HCT116 (cell line): ENCODE results near the gene C19orf25. TPM values are rescaled to one million over a fixed set of nuclear protein-coding genes. Genes with fewer than 3 reads are reported as not detected.

Experiments
- ATAC-seq: fragments of 200-7000 bp; cut with Tn5 transposase; 2 replicates; pipeline ENCODE4 v1.9.1; 2020; ENCODE audit warnings: mild to moderate bottlenecking, moderate library complexity
- BruUV-seq: library from RNA; stranded (reverse); fragments of 400-500 nt; replicated peaks from 2 replicates; lab custom pipeline; 2021; lab: Mats Ljungman, UMichigan
- CTCF ChIA-PET: fragments of 300-600 bp; sonication (Branson Sonifier 250); formaldehyde crosslinking; loops from one replicate; lab custom pipeline; 2021; ENCODE audit warnings: antibody characterized with exemption; lab: Charles Lee
- POLR2A ChIA-PET: fragments of 300-600, 350-600 bp; sonication (Branson Sonifier 250); formaldehyde crosslinking; loops from one replicate; lab custom pipeline; 2021; ENCODE audit warnings: antibody characterized with exemption; lab: Charles Lee
- RAD21 ChIA-PET, 2 experiments: fragments of 300-600 bp; sonication (Branson Sonifier 250); formaldehyde crosslinking; loops; one replicate each; lab custom pipeline; 2023; ENCODE audit warnings: low total read pairs in 2 of 2; ENCODE audit not compliant: uncharacterized antibody in 2 of 2, unreplicated experiment in 2 of 2, low non-redundant PET in 1 of 2; lab: Charles Lee
- DNase-seq: peaks from one replicate; pipeline ENCODE4 v3.0.0-alpha.2; 2010; ENCODE audit warnings: low read depth, low spot score
- H2AFZ ChIP-seq: fragments of 200-600 bp; shearing (Covaris generic), sonication (generic); 2 replicates; pipeline ENCODE4 v1.6.1; 2017; ENCODE audit warnings: low read depth, mixed run types, mixed read lengths, antibody characterized with exemption, low read length; ENCODE audit not compliant: poor library complexity, severe bottlenecking
- H3K27ac ChIP-seq: 2 replicates; pipeline ENCODE4 v1.5.1; 2012; ENCODE audit warnings: low read depth, low read length
- H3K27me3 ChIP-seq: fragments of 200-600 bp; sonication (generic); 2 replicates; pipeline ENCODE4 v1.6.1; 2016; ENCODE audit warnings: mixed run types, low read length, mixed read lengths; ENCODE audit not compliant: insufficient read depth
- H3K36me3 ChIP-seq, 2 experiments: fragments of 200-500 bp in 1 of 2; fragments of 200-600 bp in 1 of 2; sonication (Bioruptor generic) in 1 of 2; sonication (generic) in 1 of 2; 2 replicates each; pipeline versions ENCODE4 v1.5.1 to v1.6.1; 2014 to 2016; ENCODE audit warnings: low read length in 2 of 2, inconsistent platforms in 1 of 2, mixed read lengths in 1 of 2, mixed run types in 1 of 2; ENCODE audit not compliant: insufficient read depth in 2 of 2, control insufficient read depth in 1 of 2
- H3K4me1 ChIP-seq, 2 experiments: fragments of 200-600 bp in 1 of 2; sonication (generic) in 1 of 2; 2 replicates each; pipeline versions ENCODE4 v1.5.1 to v1.6.1; 2012 to 2017; ENCODE audit warnings: low read length in 2 of 2, inconsistent platforms in 1 of 2, mild to moderate bottlenecking in 1 of 2, mixed read lengths in 1 of 2, mixed run types in 1 of 2, moderate library complexity in 1 of 2; ENCODE audit not compliant: insufficient read depth in 2 of 2, control insufficient read depth in 1 of 2
- H3K4me2 ChIP-seq: fragments of 200-600 bp; sonication (generic); 2 replicates; pipeline ENCODE4 v1.6.1; 2017; ENCODE audit warnings: mixed run types, low read length, mixed read lengths
- H3K4me3 ChIP-seq, 2 experiments: fragments of 200-600 bp in 1 of 2; sonication (generic) in 1 of 2; replicated peaks in 1 of 2; 2 replicates each; pipeline ENCODE4 v1.5.1; 2011 to 2016; ENCODE audit warnings: low read length in 2 of 2, control low read depth in 1 of 2, low read depth in 1 of 2, mild to moderate bottlenecking in 1 of 2, mixed read lengths in 1 of 2, mixed run types in 1 of 2
- H3K79me2 ChIP-seq: fragments of 200-600 bp; sonication (generic); 2 replicates; pipeline ENCODE4 v1.6.1; 2017; ENCODE audit warnings: mild to moderate bottlenecking, mixed run types, low read length, moderate library complexity, mixed read lengths; ENCODE audit not compliant: insufficient read depth
- H3K9ac ChIP-seq: fragments of 200-600 bp; sonication (generic); 2 replicates; pipeline ENCODE4 v1.6.1; 2016; ENCODE audit warnings: low read length, mixed read lengths
- H3K9me2 ChIP-seq: fragments of 200-600 bp; sonication (generic), shearing (Covaris generic); 2 replicates; pipeline ENCODE4 v1.6.1; 2017; ENCODE audit warnings: mixed run types, mild to moderate bottlenecking, moderate library complexity; ENCODE audit not compliant: insufficient read depth
- H3K9me3 ChIP-seq, 2 experiments: fragments of 200-500 bp in 1 of 2; fragments of 200-600 bp in 1 of 2; sonication (Bioruptor generic) in 1 of 2; sonication (generic) in 1 of 2; 2 replicates each; pipeline ENCODE4 v1.6.1; 2014 to 2017; ENCODE audit warnings: low read length in 2 of 2, mixed read lengths in 2 of 2, inconsistent platforms in 1 of 2, low read depth in 1 of 2, mild to moderate bottlenecking in 1 of 2, mixed run types in 1 of 2, moderate library complexity in 1 of 2; ENCODE audit not compliant: control insufficient read depth in 1 of 2, insufficient read depth in 1 of 2
- H4K20me1 ChIP-seq: fragments of 200-600 bp; sonication (generic), shearing (Covaris generic); 2 replicates; pipeline ENCODE4 v1.6.1; 2017; ENCODE audit warnings: mixed run types, mild to moderate bottlenecking, moderate library complexity; ENCODE audit not compliant: insufficient read depth
- ATF3 ChIP-seq: IDR thresholded peaks from 2 replicates; pipeline ENCODE4 v1.6.1; 2012
- CBX3 ChIP-seq: IDR thresholded peaks from 2 replicates; pipeline ENCODE4 v1.6.1; 2012; ENCODE audit warnings: low read depth
- EGR1 ChIP-seq: IDR thresholded peaks from 2 replicates; pipeline ENCODE4 v1.6.1; 2012; ENCODE audit warnings: low read depth
- EZH2 ChIP-seq: fragments of 200-600 bp; sonication (generic); IDR thresholded peaks from 2 replicates; pipeline ENCODE4 v1.6.1; 2017; ENCODE audit warnings: antibody characterized with exemption, mixed run types
- FOSL1 ChIP-seq: IDR thresholded peaks from 2 replicates; pipeline ENCODE4 v1.6.1; 2012; ENCODE audit warnings: low read depth
- JUND ChIP-seq: IDR thresholded peaks from 2 replicates; pipeline ENCODE4 v1.6.1; 2012
- POLR2A ChIP-seq: IDR thresholded peaks from 2 replicates; pipeline ENCODE4 v1.7.0; 2011; ENCODE audit warnings: borderline replicate concordance; ENCODE audit not compliant: insufficient read depth, insufficient read length; ENCODE audit errors: extremely low read depth
- POLR2AphosphoS5 ChIP-seq: IDR thresholded peaks from 2 replicates; pipeline ENCODE4 v1.6.1; 2011; ENCODE audit warnings: mild to moderate bottlenecking, low read depth, low read length, moderate library complexity
- RAD21 ChIP-seq: IDR thresholded peaks from 2 replicates; pipeline ENCODE4 v1.6.1; 2012; ENCODE audit warnings: low read depth, mild to moderate bottlenecking
- SIN3A ChIP-seq: IDR thresholded peaks from 2 replicates; pipeline ENCODE4 v1.6.1; 2012; ENCODE audit warnings: low read depth
- SP1 ChIP-seq: IDR thresholded peaks from 2 replicates; pipeline ENCODE4 v1.6.1; 2012; ENCODE audit warnings: low read depth
- TCF7L2 ChIP-seq: IDR thresholded peaks from 2 replicates; pipeline ENCODE4 v1.7.0; 2011; ENCODE audit warnings: borderline replicate concordance, inconsistent platforms; ENCODE audit not compliant: insufficient read depth, insufficient read length; ENCODE audit errors: extremely low read depth
- ZBTB33 ChIP-seq: IDR thresholded peaks from 2 replicates; pipeline ENCODE4 v1.6.1; 2011; ENCODE audit warnings: mild to moderate bottlenecking, low read length, moderate library complexity; ENCODE audit not compliant: insufficient replicate concordance; ENCODE audit errors: extremely low read depth
- ZFX ChIP-seq: fragments of 450-650 bp; IDR thresholded peaks from 2 replicates; pipeline ENCODE4 v1.6.1; 2017
- ZNF274 ChIP-seq: fragments of 200-500 bp; sonication (Bioruptor generic); IDR thresholded peaks from 2 replicates; pipeline ENCODE4 v1.6.1; 2014; ENCODE audit warnings: mild to moderate bottlenecking, low read depth, low read length, inconsistent platforms
- intact Hi-C: fragments of 100-400 bp; cut with micrococcal nuclease; formaldehyde crosslinking; loops from 2 replicates; pipeline ENCODE4 v1.10.0; 2022
- total RNA-seq: library from RNA; stranded (reverse); gene quantifications from one replicate; pipeline ENCODE4 v1.2.1, GENCODE V29; 2021; ENCODE audit not compliant: unreplicated experiment
- TF ChIP-seq, protein P1 (sequence below): IDR thresholded peaks from 2 replicates; pipeline ENCODE4 v1.6.1; 2012
- TF ChIP-seq, protein P2 (sequence below): IDR thresholded peaks from 2 replicates; pipeline ENCODE4 v1.6.1; 2012; ENCODE audit warnings: low read depth

Gene C19orf25
- total RNA-seq, 1 experiment from 2014 or later = 48.8 TPM

DNA sequence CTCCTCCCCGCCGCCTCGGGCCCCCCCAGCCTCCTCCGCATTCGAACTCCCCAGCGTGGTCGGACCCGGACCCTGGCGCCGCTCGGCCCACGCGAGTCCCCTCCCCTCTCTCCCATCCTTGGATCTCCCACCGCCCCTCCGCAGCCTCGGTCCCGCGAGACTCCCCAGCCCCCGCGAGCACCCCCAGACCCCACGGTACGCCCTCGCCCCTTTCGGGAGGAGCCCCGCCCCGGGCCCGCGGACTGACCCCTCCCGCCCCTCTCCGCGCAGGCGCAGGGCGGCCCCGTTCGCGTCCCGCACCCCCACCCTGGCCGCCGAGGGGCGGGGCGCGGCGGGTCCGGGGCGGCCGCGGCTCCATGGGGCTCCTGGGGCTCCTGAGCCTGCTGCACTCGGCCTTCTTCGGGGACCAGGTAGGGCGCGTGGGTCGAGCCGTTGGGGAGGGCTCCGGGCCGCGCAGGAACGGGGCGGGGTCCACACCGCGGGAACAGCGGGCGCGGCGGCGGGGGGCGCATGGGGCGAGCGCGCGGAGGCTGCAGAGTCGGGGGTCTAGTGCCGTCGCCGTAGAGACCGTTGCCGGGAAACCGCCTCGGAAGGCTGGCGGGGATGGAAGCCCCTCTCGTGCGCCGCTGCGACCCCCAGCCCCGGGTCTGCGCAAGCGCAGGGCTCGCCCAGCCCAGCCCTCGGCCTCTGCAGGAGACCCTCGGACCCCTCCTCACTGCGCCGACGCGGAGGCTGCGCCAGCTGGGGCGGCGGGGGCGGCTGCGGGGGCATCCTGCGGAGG, 32.9 kb downstream of the C19orf25 start:
- Histone ChIP-seq H3K9me2 (no peaks in the 10 kb centered on the region), H3K79me2 (peaks cover 15% of the 10 kb centered on the region), H3K4me1 (peaks cover 37 to 58% of the 10 kb centered on the region in 2 experiments), H3K4me2 (peak overlapping the region; percentile 99), H3K27ac (peak overlapping the region; percentile 22; the same call in 1 of the 2 replicates), H3K27me3 (no peaks in the 10 kb centered on the region; the same call in 1 of the 2 replicates), H4K20me1 (peaks cover 15% of the 10 kb centered on the region; the same call in 1 of the 2 replicates), H3K4me3 (peak overlapping the region; percentile 48 to 62), H3K9me3 (no peaks in the 10 kb centered on the region), H2AFZ (no peak overlapping the region), H3K9ac (peak overlapping the region; percentile 71), H3K36me3 (peaks cover 3 to 12% of the 10 kb centered on the region in 2 experiments; a peak in 2 of 4 replicates)
- ChIA-PET CTCF (interaction anchor here (0.9 to 3.0 kb wide), 4 partner anchors 9 to 380 kb away, joined by 3 to 49 read pairs (median 4); no protein-coding TSS in a partner anchor), POLR2A (interaction anchor here (0.8 to 3.0 kb wide), 6 partner anchors 9 to 177 kb away, joined by 3 to 28 read pairs (median 3); partner anchors contain the start of gene REEP6), RAD21 (interaction anchor here in 1 of 2 experiments (0.6 to 1.3 kb wide), 2 partner anchors 10 to 167 kb away, joined by 3 to 4 read pairs; no protein-coding TSS in a partner anchor)
- intact Hi-C loops = no loop called here
- BruUV-seq = no TSS peak
- TF ChIP-seq FOSL1 = no peak
- TF ChIP-seq ATF3 = no peak
- TF ChIP-seq EZH2 = no peak
- no peak for TF ChIP-seq CBX3
- TF ChIP-seq, protein P1, sequence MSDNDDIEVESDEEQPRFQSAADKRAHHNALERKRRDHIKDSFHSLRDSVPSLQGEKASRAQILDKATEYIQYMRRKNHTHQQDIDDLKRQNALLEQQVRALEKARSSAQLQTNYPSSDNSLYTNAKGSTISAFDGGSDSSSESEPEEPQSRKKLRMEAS = no peak
- TF ChIP-seq RAD21 = no peak
- TF ChIP-seq SP1 = no peak
- TF ChIP-seq TCF7L2 = no peak
- no peak for TF ChIP-seq ZFX
- no peak for TF ChIP-seq EGR1
- no peak for TF ChIP-seq POLR2A
- TF ChIP-seq, protein P2, sequence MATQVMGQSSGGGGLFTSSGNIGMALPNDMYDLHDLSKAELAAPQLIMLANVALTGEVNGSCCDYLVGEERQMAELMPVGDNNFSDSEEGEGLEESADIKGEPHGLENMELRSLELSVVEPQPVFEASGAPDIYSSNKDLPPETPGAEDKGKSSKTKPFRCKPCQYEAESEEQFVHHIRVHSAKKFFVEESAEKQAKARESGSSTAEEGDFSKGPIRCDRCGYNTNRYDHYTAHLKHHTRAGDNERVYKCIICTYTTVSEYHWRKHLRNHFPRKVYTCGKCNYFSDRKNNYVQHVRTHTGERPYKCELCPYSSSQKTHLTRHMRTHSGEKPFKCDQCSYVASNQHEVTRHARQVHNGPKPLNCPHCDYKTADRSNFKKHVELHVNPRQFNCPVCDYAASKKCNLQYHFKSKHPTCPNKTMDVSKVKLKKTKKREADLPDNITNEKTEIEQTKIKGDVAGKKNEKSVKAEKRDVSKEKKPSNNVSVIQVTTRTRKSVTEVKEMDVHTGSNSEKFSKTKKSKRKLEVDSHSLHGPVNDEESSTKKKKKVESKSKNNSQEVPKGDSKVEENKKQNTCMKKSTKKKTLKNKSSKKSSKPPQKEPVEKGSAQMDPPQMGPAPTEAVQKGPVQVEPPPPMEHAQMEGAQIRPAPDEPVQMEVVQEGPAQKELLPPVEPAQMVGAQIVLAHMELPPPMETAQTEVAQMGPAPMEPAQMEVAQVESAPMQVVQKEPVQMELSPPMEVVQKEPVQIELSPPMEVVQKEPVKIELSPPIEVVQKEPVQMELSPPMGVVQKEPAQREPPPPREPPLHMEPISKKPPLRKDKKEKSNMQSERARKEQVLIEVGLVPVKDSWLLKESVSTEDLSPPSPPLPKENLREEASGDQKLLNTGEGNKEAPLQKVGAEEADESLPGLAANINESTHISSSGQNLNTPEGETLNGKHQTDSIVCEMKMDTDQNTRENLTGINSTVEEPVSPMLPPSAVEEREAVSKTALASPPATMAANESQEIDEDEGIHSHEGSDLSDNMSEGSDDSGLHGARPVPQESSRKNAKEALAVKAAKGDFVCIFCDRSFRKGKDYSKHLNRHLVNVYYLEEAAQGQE = no peak
- no peak for TF ChIP-seq SIN3A
- no peak for TF ChIP-seq POLR2AphosphoS5
- TF ChIP-seq ZNF274 = no peak
- TF ChIP-seq JUND = no peak
- TF ChIP-seq ZBTB33 = no peak
- ATAC-seq (peak; percentile 28), DNase-seq (no peak)
